ENCODE measurements around the gene NRXN3.

- TF ChIP-seq, protein P1, sequence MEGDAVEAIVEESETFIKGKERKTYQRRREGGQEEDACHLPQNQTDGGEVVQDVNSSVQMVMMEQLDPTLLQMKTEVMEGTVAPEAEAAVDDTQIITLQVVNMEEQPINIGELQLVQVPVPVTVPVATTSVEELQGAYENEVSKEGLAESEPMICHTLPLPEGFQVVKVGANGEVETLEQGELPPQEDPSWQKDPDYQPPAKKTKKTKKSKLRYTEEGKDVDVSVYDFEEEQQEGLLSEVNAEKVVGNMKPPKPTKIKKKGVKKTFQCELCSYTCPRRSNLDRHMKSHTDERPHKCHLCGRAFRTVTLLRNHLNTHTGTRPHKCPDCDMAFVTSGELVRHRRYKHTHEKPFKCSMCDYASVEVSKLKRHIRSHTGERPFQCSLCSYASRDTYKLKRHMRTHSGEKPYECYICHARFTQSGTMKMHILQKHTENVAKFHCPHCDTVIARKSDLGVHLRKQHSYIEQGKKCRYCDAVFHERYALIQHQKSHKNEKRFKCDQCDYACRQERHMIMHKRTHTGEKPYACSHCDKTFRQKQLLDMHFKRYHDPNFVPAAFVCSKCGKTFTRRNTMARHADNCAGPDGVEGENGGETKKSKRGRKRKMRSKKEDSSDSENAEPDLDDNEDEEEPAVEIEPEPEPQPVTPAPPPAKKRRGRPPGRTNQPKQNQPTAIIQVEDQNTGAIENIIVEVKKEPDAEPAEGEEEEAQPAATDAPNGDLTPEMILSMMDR (IDR thresholded peaks at IDR 0.05) = no peak
- no peak for TF ChIP-seq POLR2A (IDR thresholded peaks at IDR 0.05)
These were observed 1523.8 kb downstream of the NRXN3 start for GRCh38 chr14:79693935-79694334.

Data from body of pancreas (tissue), 4 donors.